GM18909 (cell line): ENCODE data around the gene MN1.

Experiments used
- ATAC-seq: cut with Tn5 transposase; IDR thresholded peaks from one replicate; pipeline ENCODE4 v1.9.1; 2021; ENCODE audit warnings: mild to moderate bottlenecking; ENCODE audit not compliant: unreplicated experiment, poor library complexity

MN1 gene

DNA sequence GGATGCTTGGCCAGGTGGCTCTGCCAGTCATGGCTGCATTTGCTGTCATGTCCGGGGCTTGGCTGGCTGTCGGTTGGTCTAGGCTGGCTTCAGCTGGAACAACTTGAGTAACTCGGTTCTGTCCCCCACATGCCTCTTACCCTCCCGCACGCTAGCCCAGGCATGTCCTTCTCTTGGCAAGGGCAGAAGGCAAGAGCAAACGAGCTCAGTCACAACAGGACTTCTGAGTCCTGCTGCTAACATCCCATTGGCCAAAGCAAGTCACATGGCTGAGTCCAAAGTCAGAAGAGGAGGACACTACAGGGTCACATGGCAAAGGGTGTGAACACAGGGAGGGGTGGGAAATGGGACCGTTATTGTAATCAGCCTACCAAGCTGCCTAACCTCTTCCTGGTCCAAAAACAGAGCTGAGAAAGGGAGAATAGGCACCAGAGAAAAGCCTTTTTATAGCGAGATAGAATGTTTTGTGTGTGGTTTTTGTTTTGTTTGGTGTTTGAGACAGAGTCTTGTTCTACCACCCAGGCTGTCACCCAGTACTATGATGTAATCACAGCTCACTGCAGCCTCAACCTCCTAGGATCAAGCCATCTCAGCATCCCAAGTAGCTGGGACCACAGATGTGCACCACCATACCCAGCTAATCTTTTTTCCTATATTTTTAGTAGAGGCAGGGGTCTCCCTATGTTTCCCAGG, 81.9 kb downstream of the MN1 start:
- no peak for ATAC-seq

- ATAC-seq: no peak
Observed at GRCh38 chr22:27719036-27719347, 82.6 kb downstream of the MN1 start.

DNA sequence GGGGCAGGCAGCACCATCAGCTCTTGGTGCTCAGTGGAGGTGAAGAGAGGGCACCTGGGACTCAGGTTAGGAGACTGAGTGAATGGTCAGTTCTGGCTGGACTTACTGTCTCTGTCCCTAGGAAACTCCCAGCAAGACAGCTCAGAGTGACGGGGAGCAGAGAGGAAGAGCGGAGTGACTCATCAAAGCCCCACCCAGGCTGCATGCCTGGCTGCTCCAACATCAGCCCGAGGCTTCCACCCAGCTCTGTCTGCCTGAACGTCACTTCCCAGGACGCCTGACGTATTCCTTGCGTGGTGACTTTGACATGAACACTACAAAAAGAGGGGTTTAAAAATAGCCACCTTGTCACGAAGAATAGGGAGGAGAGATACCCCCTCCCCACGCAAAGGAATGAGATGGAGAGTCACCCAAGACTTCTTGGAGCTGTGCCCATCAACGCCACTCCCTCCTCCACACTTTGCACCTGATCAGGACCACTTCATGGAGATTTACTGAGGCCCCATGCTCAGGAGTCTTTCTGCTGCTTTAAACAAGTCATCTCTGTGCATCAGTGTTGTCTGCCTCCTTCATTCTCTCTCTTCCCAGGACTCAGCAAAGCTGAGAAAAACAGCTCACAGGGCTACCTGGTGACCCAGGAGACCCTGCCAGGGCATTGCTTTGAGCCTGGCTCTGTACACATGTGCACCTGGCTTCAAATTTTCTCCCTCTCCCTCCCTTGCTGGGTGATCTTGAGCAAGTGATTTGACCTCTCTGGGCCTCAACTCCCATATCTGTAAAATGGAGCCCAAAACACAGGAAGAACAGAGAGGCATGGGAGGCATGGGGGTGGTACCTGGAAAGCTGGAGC, 83.1 kb downstream of the MN1 start:
- ATAC-seq: no peak

DNA sequence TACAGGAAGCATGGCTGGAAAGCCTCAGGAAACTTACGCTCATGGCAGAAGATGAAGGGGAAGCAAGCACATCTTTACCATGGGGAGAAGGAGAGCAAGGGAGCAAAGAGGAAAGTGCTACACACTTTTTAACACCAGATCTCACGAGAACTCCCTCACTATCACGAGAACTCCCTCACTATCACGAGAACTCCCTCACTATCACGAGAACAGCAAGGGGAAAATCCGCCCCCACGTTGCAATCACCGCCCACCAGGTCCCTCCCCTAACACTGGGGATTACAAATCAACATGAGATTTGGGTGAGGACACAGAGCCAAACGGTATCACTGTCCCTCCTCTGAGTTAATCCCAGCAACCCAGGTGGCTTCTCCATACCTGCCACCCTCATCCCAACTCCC, 84.5 kb downstream of the MN1 start:
- ATAC-seq: no peak

- no peak for ATAC-seq
Observed at GRCh38 chr22:27716074-27716473, 85.5 kb downstream of the MN1 start.

- ATAC-seq: no peak
Observed at GRCh38 chr22:27715106-27715505, 86.5 kb downstream of the MN1 start.

DNA sequence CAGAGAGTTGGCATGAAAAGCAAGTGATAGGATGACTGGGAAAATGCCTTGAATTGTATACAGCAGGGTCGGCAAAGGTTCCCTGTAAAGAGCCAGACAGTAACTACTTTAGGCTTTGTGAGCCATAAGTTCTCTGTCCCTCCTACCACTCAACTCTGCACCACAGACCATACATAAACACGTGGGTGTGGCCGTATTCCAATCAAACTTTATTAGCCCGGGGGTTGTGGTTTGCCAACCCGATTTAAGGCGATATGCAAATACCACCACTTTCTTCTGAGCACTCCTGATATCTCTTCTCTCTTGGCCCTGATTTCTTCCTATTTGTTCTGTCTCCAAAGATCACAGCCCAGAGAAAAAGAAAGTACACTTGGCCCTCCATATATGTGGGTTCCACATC, 87.5 kb downstream of the MN1 start:
- no peak for ATAC-seq

GRCh38 chr22:27713461-27713860, 88.1 kb downstream of the MN1 start:
- ATAC-seq: no peak

DNA sequence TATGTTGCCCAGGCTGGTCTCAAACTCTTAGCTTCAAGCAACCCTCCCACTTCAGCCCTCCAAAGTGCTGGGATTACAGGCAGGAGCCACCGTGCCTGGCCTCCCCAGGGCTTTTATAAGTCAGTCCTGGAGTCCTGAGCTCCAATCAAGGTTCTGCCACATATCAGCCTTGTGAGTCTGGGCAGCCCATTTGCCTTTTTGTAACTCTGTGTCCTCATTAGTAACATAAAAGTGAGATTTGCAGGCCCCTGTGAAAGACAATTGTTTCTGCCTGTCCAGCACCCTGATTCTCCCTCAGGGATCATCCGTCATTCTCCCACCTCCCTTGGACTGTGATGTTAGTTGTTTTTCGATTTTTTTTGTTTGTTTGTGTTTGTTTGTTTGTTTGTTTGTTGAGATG, 89.8 kb downstream of the MN1 start:
- no peak for ATAC-seq

DNA sequence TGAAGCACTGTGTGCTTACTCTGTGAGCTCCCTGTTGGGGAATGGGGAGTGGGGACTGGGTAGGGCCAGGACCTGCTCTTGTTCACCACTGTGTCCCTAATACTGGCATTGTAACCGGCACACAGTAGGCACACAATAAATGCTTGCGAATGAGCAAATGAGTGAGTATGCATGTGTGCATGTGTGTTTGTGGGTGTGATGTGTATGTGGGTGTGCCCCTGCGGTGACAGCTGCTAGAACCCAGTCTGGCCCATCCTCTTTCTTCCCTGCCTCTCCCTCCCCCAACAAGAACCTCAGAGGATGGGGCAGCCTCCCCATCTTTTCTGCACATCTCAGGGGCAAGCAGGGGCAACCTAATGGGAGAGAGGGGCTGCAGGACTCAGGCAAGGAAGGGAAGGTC, 90.5 kb downstream of the MN1 start:
- ATAC-seq: no peak

GRCh38 chr22:27709919-27710675, 91.5 kb downstream of the MN1 start:
- ATAC-seq: no peak

DNA sequence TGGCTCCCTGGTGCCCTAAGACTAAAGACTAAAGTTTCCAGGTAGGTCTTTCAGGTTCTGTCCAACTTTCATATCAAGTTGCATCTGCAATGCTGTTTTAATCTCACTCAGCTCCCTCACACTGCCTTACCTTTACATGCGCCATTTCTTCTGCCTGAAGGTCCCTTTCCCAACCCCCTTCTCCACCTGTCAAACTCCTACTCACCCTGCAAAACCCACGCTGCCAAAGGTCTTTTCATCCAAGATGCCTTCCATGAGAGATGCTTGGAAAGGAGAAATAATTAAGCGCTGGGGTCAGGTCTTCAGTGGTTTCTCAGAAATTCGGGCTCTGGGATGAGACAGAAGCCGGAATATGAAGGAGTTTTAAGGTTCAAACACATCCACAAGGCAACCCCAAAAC, 95.1 kb downstream of the MN1 start:
- ATAC-seq: no peak

DNA sequence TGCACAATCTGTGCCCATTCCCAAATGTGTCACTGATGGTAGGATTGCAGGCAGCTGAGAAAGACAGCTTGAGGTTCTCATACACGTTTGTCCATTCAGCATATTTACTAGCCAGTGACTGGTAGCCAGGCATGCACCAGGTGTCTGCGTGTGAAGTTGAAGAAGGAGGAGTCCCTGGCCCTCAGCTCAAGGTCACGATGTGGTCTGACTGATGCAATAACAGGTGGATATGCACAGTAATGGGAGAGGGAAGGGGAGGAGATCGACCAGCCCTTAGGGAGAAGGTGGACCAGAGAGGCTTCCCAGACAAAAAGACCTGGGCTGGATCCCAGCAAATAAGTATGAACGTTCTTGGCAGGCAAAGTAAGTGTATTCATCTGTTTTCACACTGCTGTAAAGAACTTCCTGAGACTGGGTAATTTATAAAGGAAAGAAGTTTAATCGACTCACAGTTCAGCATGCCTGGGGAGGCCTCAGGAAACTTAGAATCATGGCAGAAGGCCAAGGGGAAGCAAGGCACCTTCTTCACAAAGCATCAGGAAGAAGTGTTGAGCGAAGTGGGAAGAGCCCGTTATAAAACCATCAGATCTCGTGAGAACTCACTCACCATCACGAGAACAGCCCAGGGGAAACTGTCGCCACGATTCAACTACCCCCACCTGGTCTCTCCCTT, 96.0 kb downstream of the MN1 start:
- ATAC-seq: no peak

DNA sequence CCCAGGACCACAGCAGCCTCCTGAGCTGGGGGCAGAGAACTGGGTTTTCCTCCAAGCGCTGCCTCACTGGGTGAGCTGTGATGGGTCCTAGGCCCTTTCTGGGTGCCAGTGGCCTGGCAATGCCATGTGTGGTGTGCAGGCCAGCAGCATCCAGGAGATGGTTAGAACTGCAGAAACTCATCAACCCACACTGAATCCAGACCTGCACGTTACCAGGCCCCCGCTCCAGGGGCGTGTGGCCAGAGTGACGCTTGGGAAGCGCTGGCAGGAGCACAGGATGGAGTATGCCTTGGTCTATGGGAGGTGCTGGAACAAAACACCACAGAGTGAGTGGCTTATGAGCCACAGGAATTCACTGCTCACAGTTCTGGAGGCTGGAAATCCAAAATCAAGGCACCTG, 97.0 kb downstream of the MN1 start:
- no peak for ATAC-seq

DNA sequence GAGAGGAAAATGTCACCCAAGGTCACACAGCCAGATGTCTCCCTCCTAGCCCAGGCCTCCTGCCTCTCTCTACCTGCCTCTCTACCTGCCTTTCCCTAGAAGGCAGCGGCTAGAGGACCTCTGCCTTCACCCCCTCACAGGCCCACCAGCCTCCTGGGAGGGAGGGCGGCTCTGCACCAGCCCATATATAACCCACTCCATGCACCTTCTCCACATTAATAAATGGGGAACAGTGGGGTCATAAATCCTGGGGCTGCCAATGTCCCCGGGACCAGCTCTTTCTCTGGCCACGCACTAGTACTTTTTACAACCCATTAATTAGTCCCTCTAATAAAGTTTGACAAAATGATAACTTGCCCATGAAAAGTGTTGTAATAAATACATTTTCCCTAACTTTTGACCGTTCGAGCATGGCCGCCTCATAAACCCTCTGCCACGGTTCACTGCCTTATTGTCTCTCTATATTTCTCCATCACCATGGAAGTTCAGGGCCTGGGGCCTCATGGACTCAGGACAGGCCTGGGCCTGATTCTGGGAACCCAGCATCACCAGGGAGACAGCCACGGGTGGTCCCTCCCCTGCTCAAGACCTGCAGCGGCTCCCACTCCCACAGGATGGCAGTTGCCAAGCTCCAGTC, 102.1 kb downstream of the MN1 start:
- ATAC-seq: no peak

- ATAC-seq: no peak
Observed at GRCh38 chr22:27698813-27699212, 102.7 kb downstream of the MN1 start.
